Fibroblast of villous mesenchyme (primary cell): ENCODE measurements around the gene BICC1. TPM values are rescaled to one million over a fixed set of nuclear protein-coding genes. Genes with fewer than 3 reads are reported as not detected.

ENCODE experiments used
- DNase-seq: peaks from one replicate; pipeline ENCODE4 v3.0.0-alpha.2; 2010; ENCODE audit warnings: low read depth
- H3K4me3 ChIP-seq: 2 replicates; pipeline ENCODE4 v1.5.1; 2011; ENCODE audit warnings: low read depth, mild to moderate bottlenecking, low read length
- total RNA-seq: library from RNA; depleted of rRNA; stranded (reverse); fragments of >200 nt; gene quantifications from 2 replicates; pipeline ENCODE4 v1.2.3, GENCODE V29; 2012
- TF ChIP-seq, protein P1 (sequence below): IDR thresholded peaks from 2 replicates; pipeline ENCODE4 v1.5.1; 2012; ENCODE audit warnings: low read depth, mild to moderate bottlenecking, low read length; ENCODE audit not compliant: insufficient read depth

The BICC1 gene
- total RNA-seq, 1 donor, result 39.3 TPM

DNA sequence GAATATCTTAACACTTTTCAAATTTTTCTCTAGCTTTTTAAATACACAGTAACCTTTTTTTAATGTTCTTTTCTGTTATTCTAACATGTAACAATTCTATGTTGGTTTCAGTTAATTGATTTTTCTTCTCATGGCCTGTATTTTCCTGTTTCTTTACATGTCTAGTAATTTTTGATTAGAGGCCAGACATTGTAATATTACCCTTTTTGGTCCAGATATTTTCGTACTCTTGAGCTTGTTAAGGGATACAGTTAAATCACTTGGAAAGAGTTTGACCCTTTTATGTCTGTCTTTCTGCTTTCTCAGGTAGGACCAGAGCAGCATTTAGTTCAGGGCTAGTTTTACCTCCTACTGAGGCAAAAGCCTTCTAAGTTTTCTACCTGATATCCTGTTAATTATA lies 45.0 kb downstream of the BICC1 start:
- H3K4me3 ChIP-seq, result no peak overlapping the region
- no peak for DNase-seq
- TF ChIP-seq, protein P1, sequence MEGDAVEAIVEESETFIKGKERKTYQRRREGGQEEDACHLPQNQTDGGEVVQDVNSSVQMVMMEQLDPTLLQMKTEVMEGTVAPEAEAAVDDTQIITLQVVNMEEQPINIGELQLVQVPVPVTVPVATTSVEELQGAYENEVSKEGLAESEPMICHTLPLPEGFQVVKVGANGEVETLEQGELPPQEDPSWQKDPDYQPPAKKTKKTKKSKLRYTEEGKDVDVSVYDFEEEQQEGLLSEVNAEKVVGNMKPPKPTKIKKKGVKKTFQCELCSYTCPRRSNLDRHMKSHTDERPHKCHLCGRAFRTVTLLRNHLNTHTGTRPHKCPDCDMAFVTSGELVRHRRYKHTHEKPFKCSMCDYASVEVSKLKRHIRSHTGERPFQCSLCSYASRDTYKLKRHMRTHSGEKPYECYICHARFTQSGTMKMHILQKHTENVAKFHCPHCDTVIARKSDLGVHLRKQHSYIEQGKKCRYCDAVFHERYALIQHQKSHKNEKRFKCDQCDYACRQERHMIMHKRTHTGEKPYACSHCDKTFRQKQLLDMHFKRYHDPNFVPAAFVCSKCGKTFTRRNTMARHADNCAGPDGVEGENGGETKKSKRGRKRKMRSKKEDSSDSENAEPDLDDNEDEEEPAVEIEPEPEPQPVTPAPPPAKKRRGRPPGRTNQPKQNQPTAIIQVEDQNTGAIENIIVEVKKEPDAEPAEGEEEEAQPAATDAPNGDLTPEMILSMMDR, result no peak

DNA sequence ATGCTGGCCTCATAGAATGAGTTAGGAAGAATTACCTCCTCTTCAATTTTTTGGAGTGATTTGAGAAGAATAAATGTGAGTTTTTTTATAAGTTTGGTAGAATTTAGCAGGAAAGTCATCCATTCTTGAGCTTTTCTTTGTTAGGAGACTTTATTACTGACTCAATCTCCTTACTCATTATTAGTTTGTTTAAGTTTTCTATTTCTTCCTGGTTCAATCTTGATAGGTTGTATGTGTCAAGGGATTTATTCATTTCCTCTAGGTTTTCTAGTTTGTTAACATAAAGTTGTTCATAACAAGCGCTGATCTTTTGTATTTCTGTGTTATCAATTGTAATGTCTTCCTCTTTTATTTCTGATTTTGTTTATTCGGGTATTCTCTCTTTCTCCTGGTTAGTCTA lies 47.4 kb downstream of the BICC1 start:
- TF ChIP-seq, protein P1, result no peak
- no peak overlapping the region for H3K4me3 ChIP-seq
- DNase-seq, result no peak

DNA sequence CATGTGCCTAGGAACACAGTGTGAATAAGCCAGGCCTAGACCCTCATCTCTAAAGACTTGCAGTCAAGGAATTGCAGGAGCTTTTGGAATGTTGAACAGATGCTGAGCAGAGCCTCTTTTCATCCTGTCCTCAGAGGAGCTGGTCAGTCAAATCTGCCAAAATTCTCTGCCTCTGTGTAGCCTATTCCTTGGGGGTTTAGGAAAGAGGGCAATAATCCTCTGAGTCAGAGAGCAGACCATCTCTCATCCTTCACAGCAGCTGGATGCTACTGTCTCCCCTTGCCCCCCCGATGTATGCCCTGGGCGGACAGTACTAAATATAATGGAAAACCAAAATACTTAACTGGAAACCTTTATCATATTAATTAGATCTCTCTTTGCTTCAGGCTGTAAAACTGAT lies 52.6 kb downstream of the BICC1 start:
- TF ChIP-seq, protein P1, result no peak
- DNase-seq, result no peak
- no peak overlapping the region for H3K4me3 ChIP-seq

DNA sequence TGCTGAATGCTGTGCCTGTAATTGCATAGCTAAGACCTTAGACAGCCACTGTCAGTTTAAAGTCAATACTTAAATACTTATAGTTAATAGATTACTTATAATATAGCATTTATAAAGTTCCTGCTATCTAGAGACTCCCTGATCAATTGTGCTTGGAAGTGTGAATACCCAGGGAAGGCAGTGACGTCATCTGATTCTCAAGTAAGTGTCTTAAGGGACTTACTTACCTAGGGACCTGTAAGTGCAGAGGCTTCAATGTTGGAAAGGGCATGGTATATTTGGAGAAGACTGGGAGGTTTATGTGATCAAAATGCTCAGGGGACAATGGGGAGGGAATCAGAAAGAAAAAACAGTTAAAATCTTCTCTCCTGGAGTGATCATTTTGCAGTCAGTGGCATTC lies 55.0 kb downstream of the BICC1 start:
- no peak overlapping the region for H3K4me3 ChIP-seq
- no peak for DNase-seq
- TF ChIP-seq, protein P1, result no peak

DNA sequence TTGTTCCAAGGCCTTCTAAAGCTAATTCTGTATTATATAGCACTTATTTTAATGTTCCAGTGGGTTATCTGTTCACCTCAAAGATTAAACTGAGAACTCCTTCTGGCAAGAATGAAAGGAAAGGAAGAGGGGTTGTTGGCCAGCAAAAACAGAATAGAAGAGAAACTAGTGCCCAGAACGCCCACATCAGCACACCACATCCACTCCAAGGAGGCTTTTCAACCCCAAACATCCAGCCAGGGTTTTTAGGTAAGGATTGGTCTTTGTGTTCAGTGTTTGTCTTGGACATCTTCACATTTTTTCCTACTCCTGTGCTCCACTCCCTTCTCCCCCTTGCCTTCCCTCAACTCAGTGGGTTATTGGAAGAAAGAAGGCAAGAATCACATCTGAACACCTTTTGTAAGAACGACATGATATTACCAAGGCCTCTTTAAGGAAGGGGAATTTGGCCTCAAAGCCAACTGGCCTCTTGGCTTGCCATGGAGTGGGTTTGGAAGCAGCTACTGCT lies 55.8 kb downstream of the BICC1 start:
- no peak overlapping the region for H3K4me3 ChIP-seq
- TF ChIP-seq, protein P1, result no peak
- no peak for DNase-seq

DNA sequence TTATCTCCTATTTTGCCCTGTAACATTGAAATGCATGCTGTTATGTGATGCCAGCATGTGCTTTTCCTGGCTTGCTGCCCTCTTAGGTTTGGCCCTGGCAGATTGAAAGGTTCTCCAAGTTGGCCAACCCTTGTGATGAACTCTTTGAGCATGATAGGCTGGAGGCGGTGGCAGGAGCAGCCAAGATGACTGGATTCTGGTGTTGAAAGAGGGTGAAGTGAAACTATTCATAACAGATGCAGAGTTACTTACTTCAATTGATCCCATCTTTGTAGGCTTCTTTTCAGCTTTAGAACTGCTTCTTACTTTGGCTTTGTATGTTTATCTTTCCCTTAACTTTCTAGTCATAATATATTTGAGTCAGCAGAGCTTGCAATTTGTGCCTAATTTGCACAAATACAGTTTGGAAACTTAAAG lies 57.6 kb downstream of the BICC1 start:
- H3K4me3 ChIP-seq, result no peak overlapping the region
- TF ChIP-seq, protein P1, result no peak
- DNase-seq, result peak; percentile 67

DNA sequence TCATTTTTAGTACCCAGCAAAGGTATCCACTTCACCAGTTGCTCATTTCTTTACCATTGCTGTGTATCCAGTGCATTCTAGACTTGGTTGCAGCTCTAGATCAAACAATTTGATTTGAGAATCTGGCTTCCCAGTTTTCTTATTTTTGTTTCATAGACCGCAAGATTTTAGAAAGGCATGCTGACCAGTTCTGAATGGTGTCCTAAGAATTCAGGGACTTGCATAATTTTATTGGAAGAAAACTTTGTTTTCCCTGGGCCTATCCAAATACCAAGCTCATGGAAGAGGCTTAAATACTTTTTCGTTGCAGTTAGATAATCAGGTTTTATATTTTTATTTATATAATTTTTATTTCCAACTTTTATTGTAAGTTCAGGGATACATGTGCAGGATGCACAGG lies 58.3 kb downstream of the BICC1 start:
- no peak overlapping the region for H3K4me3 ChIP-seq
- no peak for DNase-seq
- TF ChIP-seq, protein P1, result no peak
